Sigmoid colon (tissue), 4 donors: Measurements from ENCODE around the gene GTF3C5.

Experiments
- EP300 ChIP-seq, 4 donors: sonication (generic); formaldehyde crosslinking; IDR thresholded peaks; one replicate each; pipeline ENCODE4 v1.6.1; 2017; ENCODE audit warnings: antibody characterized with exemption in 4 of 4
- POLR2A ChIP-seq, 2 donors: fragments of 450-650 bp; IDR thresholded peaks; one replicate each; pipeline ENCODE4 v1.6.1; 2016; ENCODE audit warnings: antibody characterized with exemption in 2 of 2, mild to moderate bottlenecking in 2 of 2, moderate library complexity in 2 of 2
- POLR2AphosphoS5 ChIP-seq, 4 donors: sonication (generic); formaldehyde crosslinking; IDR thresholded peaks; one replicate each; pipeline ENCODE4 v1.6.1; 2017; ENCODE audit warnings: antibody characterized with exemption in 4 of 4
- TF ChIP-seq, protein P1 (sequence below), 4 experiments: fragments of 450-650 bp in 3 of 4; fragments of 200-600 bp in 1 of 4; IDR thresholded peaks; one replicate each; pipeline ENCODE4 v1.5.1; 2016 to 2019; ENCODE audit warnings: antibody characterized with exemption in 4 of 4, mild to moderate bottlenecking in 3 of 4, moderate library complexity in 2 of 4

DNA sequence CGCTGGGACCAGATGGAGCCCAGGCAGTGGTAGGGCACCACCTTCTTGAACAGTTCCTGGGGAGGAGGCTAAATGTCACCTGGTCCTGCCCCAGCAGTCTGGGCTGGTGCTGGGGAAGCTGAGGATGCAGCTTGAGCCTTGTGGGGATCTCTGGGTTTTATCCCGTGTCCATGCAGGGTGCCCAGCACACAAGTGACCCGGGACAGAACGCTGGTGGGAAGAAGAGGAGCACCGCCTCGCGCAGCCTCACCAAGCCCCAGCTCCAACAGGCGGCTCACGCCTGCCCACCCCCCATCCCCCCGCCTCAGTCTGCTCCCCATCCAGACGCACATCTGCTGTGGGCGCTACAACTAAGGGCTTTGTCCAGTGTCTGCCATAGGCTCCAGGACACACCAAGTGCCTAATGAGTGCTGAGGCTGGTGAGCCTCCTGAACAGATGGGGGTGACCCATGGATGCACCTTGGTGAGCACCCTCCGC, 76.5 kb downstream of the GTF3C5 start:
- TF ChIP-seq, protein P1, sequence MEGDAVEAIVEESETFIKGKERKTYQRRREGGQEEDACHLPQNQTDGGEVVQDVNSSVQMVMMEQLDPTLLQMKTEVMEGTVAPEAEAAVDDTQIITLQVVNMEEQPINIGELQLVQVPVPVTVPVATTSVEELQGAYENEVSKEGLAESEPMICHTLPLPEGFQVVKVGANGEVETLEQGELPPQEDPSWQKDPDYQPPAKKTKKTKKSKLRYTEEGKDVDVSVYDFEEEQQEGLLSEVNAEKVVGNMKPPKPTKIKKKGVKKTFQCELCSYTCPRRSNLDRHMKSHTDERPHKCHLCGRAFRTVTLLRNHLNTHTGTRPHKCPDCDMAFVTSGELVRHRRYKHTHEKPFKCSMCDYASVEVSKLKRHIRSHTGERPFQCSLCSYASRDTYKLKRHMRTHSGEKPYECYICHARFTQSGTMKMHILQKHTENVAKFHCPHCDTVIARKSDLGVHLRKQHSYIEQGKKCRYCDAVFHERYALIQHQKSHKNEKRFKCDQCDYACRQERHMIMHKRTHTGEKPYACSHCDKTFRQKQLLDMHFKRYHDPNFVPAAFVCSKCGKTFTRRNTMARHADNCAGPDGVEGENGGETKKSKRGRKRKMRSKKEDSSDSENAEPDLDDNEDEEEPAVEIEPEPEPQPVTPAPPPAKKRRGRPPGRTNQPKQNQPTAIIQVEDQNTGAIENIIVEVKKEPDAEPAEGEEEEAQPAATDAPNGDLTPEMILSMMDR (IDR thresholded peaks at IDR 0.05) = no peak
- no peak for TF ChIP-seq POLR2A (IDR thresholded peaks at IDR 0.05)
- TF ChIP-seq POLR2AphosphoS5 (IDR thresholded peaks at IDR 0.05) = no peak
- TF ChIP-seq EP300 (IDR thresholded peaks at IDR 0.05) = no peak
